ENCODE measurements around the gene DOCK7.

Gene DOCK7

GRCh38 chr1:62467092-62467491 is 221.1 kb downstream of the DOCK7 start:
- no peaks in the 10 kb centered on the region for H3K9me3 ChIP-seq
- H3K27me3 ChIP-seq, result no peaks in the 10 kb centered on the region
- H3K36me3 ChIP-seq, result peaks cover 56 to 69% (median 68%) of the 10 kb centered on the region in 3 donors
- no peak overlapping the region for H3K4me3 ChIP-seq
- H3K4me1 ChIP-seq, result no peaks in the 10 kb centered on the region
- no peak for TF ChIP-seq CTCF (IDR thresholded peaks at IDR 0.05)
- no peak for DNase-seq
- no peak overlapping the region for H3K27ac ChIP-seq
- intact Hi-C loops (cut with DNase I; ENCODE audit: low total_unique reads), result no loop called here

GRCh38 chr1:62462370-62462769 is 225.8 kb downstream of the DOCK7 start:
- intact Hi-C loops (cut with DNase I; ENCODE audit: low total_unique reads), result no loop called here
- Histone ChIP-seq H3K9me3 (no peaks in the 10 kb centered on the region), H3K4me3 (no peak overlapping the region), H3K36me3 (peaks cover 31 to 40% (median 37%) of the 10 kb centered on the region in 3 donors), H3K27me3 (no peaks in the 10 kb centered on the region), H3K4me1 (no peaks in the 10 kb centered on the region), H3K27ac (no peak overlapping the region)
- no peak for TF ChIP-seq CTCF (IDR thresholded peaks at IDR 0.05)
- no peak for DNase-seq

GRCh38 chr1:62457955-62458354 is 230.2 kb downstream of the DOCK7 start:
- intact Hi-C loops (cut with DNase I; ENCODE audit: low total_unique reads), result no loop called here
- no peak for TF ChIP-seq CTCF (IDR thresholded peaks at IDR 0.05)
- DNase-seq, result no peak
- no peaks in the 10 kb centered on the region for H3K27me3 ChIP-seq
- H3K36me3 ChIP-seq, result peaks cover 23 to 40% (median 32%) of the 10 kb centered on the region in 3 donors
- H3K4me3 ChIP-seq, result no peak overlapping the region
- H3K4me1 ChIP-seq, result no peaks in the 10 kb centered on the region
- no peaks in the 10 kb centered on the region for H3K9me3 ChIP-seq
- no peak overlapping the region for H3K27ac ChIP-seq

- intact Hi-C loops (cut with DNase I; ENCODE audit: low total_unique reads), result no loop called here
- peaks cover 62 to 86% (median 71%) of the 10 kb centered on the region in 3 donors for H3K36me3 ChIP-seq
Observed at GRCh38 chr1:62452951-62453350, 235.2 kb downstream of the DOCK7 start.

GRCh38 chr1:62450301-62450700 is 237.9 kb downstream of the DOCK7 start:
- Histone ChIP-seq H3K27me3 (no peaks in the 10 kb centered on the region), H3K4me1 (no peaks in the 10 kb centered on the region), H3K27ac (no peak overlapping the region), H3K4me3 (no peak overlapping the region), H3K9me3 (no peaks in the 10 kb centered on the region), H3K36me3 (peaks cover 82 to 93% (median 86%) of the 10 kb centered on the region in 3 donors)
- no peak for DNase-seq
- TF ChIP-seq CTCF (IDR thresholded peaks at IDR 0.05), result no peak
- intact Hi-C loops (cut with DNase I; ENCODE audit: low total_unique reads), result no loop called here

More at GRCh38 chr1:62452951-62453350, 235.2 kb downstream of the DOCK7 start:
- DNase-seq, result no peak
- no peak overlapping the region for H3K4me3 ChIP-seq
- H3K9me3 ChIP-seq, result no peaks in the 10 kb centered on the region
- no peak overlapping the region for H3K27ac ChIP-seq
- H3K4me1 ChIP-seq, result no peaks in the 10 kb centered on the region
- H3K27me3 ChIP-seq, result no peaks in the 10 kb centered on the region
- TF ChIP-seq CTCF (IDR thresholded peaks at IDR 0.05), result no peak
